HEK293T (cell line): ENCODE measurements around the gene PROB1.
"Not testable (repeated sequence)": the region's sequence is repeated elsewhere in the genome, so short reads cannot be mapped to it uniquely, and the experiment has no call there.

ENCODE experiments used
- CTCF ChIA-PET: fragments of 350-600 bp; formaldehyde crosslinking; extraction: SDS; loops from one replicate; lab custom pipeline; 2021; ENCODE audit warnings: antibody characterized with exemption, inconsistent platforms; lab: Yijun Ruan, JAX
- POLR2A ChIA-PET: fragments of 350-600 bp; formaldehyde crosslinking; extraction: SDS; loops from one replicate; lab custom pipeline; 2020; ENCODE audit warnings: antibody characterized with exemption, inconsistent platforms; lab: Yijun Ruan, JAX
- DNase-seq: peaks from one replicate; pipeline ENCODE4 v3.0.0; 2012; ENCODE audit warnings: mixed read lengths; ENCODE audit errors: extremely low spot score
- ARNT ChIP-seq: fragments of 450-650 bp; IDR thresholded peaks from 2 replicates; pipeline ENCODE4 v1.6.1; 2017; ENCODE audit warnings: mild to moderate bottlenecking
- BHLHE40 ChIP-seq: fragments of 450-650 bp; IDR thresholded peaks from 2 replicates; pipeline ENCODE4 v1.6.1; 2016; ENCODE audit warnings: mild to moderate bottlenecking, moderate library complexity, borderline replicate concordance
- CTBP1 ChIP-seq: fragments of 450-650 bp; IDR thresholded peaks from 2 replicates; pipeline ENCODE4 v1.6.1; 2016; ENCODE audit warnings: borderline replicate concordance
- ELF4 ChIP-seq: fragments of 450-650 bp; IDR thresholded peaks from 2 replicates; pipeline ENCODE4 v1.6.1; 2017; ENCODE audit warnings: antibody characterized with exemption
- FOXA1 ChIP-seq: fragments of 450-650 bp; IDR thresholded peaks from 2 replicates; pipeline ENCODE4 v1.6.1; 2016; ENCODE audit warnings: mild to moderate bottlenecking
- FOXK2 ChIP-seq: fragments of 450-650 bp; IDR thresholded peaks from 2 replicates; pipeline ENCODE4 v1.6.1; 2016; ENCODE audit warnings: mild to moderate bottlenecking
- FOXM1 ChIP-seq: fragments of 450-650 bp; IDR thresholded peaks from 2 replicates; pipeline ENCODE4 v1.6.1; 2017; ENCODE audit warnings: mild to moderate bottlenecking, borderline replicate concordance
- HDGF ChIP-seq: fragments of 450-650 bp; IDR thresholded peaks from 2 replicates; pipeline ENCODE4 v1.6.1; 2017; ENCODE audit warnings: antibody characterized with exemption, borderline replicate concordance
- L3MBTL2 ChIP-seq: fragments of 450-650 bp; conservative IDR thresholded peaks from 2 replicates; pipeline ENCODE4 v1.6.1; 2016; ENCODE audit warnings: mild to moderate bottlenecking
- LEF1 ChIP-seq: fragments of 450-650 bp; IDR thresholded peaks from 2 replicates; pipeline ENCODE4 v1.6.1; 2017; ENCODE audit warnings: mild to moderate bottlenecking, borderline replicate concordance
- NFRKB ChIP-seq: fragments of 450-650 bp; IDR thresholded peaks from 2 replicates; pipeline ENCODE4 v1.6.1; 2016; ENCODE audit warnings: mild to moderate bottlenecking, moderate library complexity
- SP1 ChIP-seq: fragments of 450-650 bp; IDR thresholded peaks from 2 replicates; pipeline ENCODE4 v1.6.1; 2017
- SUZ12 ChIP-seq: fragments of 450-650 bp; IDR thresholded peaks from 2 replicates; pipeline ENCODE4 v1.6.1; 2016; ENCODE audit warnings: mild to moderate bottlenecking
- TARDBP ChIP-seq: fragments of 450-650 bp; IDR thresholded peaks from 2 replicates; pipeline ENCODE4 v1.6.1; 2016
- ZNF384 ChIP-seq: fragments of 450-650 bp; IDR thresholded peaks from 2 replicates; pipeline ENCODE4 v1.6.1; 2016
- TF ChIP-seq, protein P1 (sequence below): fragments of 450-650 bp; IDR thresholded peaks from 2 replicates; pipeline ENCODE4 v1.6.1; 2016

The PROB1 gene

DNA sequence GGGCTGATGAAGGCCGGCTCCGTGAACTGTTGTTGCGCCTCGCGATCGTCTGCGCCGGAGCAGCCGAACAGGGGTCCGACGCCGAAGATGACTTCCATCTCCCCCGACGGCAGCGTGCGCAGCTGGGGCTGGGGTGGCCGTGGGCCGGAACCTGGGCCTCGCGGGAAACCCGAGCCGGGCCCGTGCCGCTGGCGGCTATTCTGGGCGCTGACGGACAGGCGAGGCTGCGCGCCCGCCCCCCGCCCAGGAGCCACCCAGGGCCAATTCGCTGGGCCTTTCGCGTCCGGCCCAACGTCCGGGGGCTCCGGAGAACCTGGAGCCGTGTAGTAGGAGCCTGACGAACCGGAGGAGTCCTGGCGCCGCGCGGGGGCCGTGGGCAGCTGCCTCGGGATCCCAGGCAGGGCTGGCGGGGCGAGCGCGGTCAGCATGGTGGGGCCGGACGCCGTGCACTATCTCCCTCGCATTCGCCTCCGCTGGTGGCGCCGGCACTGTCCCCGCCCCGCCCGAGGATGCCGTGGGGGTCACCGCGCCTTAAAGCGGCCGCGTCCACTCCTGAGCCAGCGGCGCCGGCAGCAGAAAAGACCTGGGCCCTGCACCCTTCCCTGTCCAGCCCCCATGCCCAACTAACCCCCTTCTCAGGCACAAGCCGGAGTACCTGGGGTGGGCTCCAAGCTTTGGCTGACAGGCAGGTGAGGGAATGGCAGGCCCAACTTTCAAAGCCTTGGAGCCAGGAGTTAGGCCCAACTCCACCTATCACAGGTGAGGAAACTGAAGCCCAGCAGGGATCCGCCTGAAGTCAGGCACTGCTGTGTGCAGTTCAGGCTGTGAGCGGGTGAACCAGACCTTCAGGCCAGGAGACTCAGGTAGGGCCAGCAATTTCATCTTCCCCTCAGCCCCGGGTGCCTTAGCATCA, at the start of gene PROB1:
PROB1 (minus strand) TSS at position 451 of the 913 bp plus-strand sequence; CDS start at position 428, 23 bp downstream.
- no peak for TF ChIP-seq FOXM1
- TF ChIP-seq TARDBP, result no peak
- no peak for TF ChIP-seq FOXA1
- no peak for TF ChIP-seq SP1
- no peak for TF ChIP-seq CTBP1
- no peak for TF ChIP-seq HDGF
- TF ChIP-seq ZNF384, result no peak
- TF ChIP-seq LEF1, result no peak
- POLR2A ChIA-PET, result no interaction called here
- CTCF ChIA-PET, result no interaction called here
- no peak for DNase-seq

- POLR2A ChIA-PET, result no interaction called here
- no peak for DNase-seq
- CTCF ChIA-PET, result interaction anchor here (1.2 kb wide), 1 partner anchor 21 kb away, joined by 3 read pairs; no protein-coding TSS in a partner anchor
- TF ChIP-seq, protein P1, sequence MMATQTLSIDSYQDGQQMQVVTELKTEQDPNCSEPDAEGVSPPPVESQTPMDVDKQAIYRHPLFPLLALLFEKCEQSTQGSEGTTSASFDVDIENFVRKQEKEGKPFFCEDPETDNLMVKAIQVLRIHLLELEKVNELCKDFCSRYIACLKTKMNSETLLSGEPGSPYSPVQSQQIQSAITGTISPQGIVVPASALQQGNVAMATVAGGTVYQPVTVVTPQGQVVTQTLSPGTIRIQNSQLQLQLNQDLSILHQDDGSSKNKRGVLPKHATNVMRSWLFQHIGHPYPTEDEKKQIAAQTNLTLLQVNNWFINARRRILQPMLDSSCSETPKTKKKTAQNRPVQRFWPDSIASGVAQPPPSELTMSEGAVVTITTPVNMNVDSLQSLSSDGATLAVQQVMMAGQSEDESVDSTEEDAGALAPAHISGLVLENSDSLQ, result no peak
- TF ChIP-seq HDGF (no peak), FOXK2 (no peak), BHLHE40 (no peak), SUZ12 (no peak), LEF1 (no peak)
Measured at GRCh38 chr5:139443831-139444453, 49.0 kb upstream of the PROB1 start.

GRCh38 chr5:139440416-139440815, 45.5 kb upstream of the PROB1 start:
- DNase-seq, result not testable (repeated sequence)
- ChIA-PET CTCF (interaction anchor here (0.9 kb wide), 1 partner anchor 79 kb away, joined by 3 read pairs; no protein-coding TSS in a partner anchor), POLR2A (interaction anchor here (1.2 kb wide), 1 partner anchor 238 kb away, joined by 3 read pairs; no protein-coding TSS in a partner anchor)

DNA sequence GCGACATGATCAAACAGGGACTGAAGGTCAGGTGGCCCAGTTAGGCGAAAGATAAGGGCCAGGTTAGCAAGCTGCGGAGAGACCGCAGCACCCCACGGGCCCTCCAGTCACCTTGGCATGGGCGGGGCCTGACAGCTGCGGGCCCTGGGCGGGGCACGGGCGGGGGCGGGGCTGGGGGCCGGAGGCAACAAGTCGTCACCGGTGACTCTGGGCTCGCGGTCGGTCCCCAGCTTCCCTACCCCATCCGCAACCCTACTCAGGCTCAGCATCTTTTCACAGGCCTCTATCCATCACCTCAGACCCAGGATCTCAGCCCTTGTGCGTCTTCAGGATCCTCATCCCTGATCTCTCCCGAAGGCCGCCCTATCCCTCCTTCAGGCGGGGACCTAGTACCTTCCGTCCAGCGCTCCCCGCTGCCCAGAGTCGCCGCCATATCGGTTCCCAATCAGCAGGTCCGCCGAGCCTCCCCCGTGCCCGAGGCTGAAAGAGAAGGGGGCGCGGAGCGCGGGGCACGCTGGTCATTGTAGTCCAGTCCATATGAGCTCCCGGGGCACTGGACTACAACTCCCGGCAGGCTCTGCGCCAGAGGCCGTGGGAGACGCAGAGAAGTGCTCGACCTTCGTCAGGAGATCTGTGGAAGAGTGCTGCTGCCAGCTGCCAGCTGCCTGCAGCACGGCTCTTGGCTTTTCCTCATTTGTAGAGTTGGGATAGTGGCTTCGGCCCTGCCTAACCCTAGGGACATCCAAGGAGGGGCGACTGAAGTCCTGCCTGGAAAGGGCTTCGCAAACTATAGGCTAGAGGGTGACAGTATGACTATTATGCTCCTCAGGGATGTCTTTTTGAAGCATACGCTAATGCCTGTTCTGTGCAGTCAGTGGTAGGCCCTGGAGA, 44.4 kb upstream of the PROB1 start, which contains the start of gene DNAJC18:
DNAJC18 (minus strand) TSS at position 513 of the 891 bp plus-strand sequence; CDS start at position 433, 80 bp downstream.
- ChIA-PET CTCF (interaction anchor here (0.5 to 1.5 kb wide), 4 partner anchors 14 to 1523 kb away, joined by 3 to 6 read pairs (median 4); no protein-coding TSS in a partner anchor), POLR2A (interaction anchor here (0.6 to 2.2 kb wide), 32 partner anchors 9 to 860 kb away, joined by 3 to 20 read pairs (median 4); partner anchors contain the start of genes ECSCR, SLC23A1, SMIM33 and STING1)
- DNase-seq, result peak; percentile 93
- TF ChIP-seq HDGF (no peak), SUZ12 (peak; percentile 75), LEF1 (no peak), L3MBTL2 (peak; percentile 48), BHLHE40 (no peak)

DNA sequence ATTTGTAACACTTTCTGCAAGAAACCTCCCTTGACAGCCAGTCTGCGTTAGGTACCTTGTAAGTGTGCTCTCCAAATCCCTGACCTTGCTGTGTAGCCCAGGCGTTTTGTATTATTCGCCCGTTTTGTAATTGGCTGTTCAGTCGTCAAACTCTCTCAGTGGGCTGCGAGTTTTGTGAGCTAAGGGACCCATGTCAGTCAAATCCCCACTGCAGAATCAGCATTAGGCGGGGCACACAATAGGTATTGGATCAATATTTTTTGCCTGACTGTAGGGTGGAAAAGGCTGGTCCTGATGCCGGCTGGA, 43.8 kb upstream of the PROB1 start:
- DNase-seq, result no peak
- TF ChIP-seq, protein P1, result peak; percentile 42; the same call in 1 of the 2 replicates
- TF ChIP-seq ZNF384, result no peak
- POLR2A ChIA-PET, result interaction anchor here (0.8 to 2.2 kb wide), 21 partner anchors 9 to 860 kb away, joined by 3 to 20 read pairs (median 4); partner anchors contain the start of genes STING1 and UBE2D2
- CTCF ChIA-PET, result interaction anchor here (0.5 to 1.5 kb wide), 3 partner anchors 13 to 1522 kb away, joined by 3 to 6 read pairs (median 4); no protein-coding TSS in a partner anchor

DNA sequence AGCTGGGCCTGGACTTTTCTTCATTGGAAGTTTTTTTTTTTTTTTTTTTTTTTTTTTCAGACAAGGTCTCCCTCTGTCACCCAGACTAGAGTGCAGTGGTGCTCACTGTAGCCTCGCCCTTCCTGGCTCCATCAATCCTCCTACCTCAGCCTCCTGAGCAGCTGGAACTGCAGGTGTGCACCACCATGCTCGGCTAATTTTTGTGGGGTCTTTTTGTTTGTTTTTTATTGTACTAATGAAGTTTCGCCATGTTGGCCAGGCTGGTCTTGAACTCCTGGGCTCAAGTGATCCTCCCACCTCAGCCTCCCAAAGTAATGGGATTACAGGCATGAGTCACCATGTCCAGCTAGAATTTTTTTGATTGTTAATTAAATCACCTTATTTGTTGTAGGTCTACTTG, 40.8 kb upstream of the PROB1 start:
- DNase-seq, result no peak
- ChIA-PET POLR2A (no interaction called here), CTCF (no interaction called here)
- TF ChIP-seq ZNF384 (peak; percentile 69), BHLHE40 (no peak)

GRCh38 chr5:139431706-139432105, 36.8 kb upstream of the PROB1 start:
- ChIA-PET POLR2A (no interaction called here), CTCF (no interaction called here)
- no peak for TF ChIP-seq FOXM1
- TF ChIP-seq FOXK2, result no peak
- no peak for TF ChIP-seq SP1
- TF ChIP-seq CTBP1, result no peak
- TF ChIP-seq ELF4, result no peak
- TF ChIP-seq SUZ12, result no peak
- TF ChIP-seq TARDBP, result no peak
- TF ChIP-seq LEF1, result no peak
- TF ChIP-seq, protein P1, result no peak
- no peak for TF ChIP-seq HDGF
- TF ChIP-seq FOXA1, result no peak
- TF ChIP-seq ARNT, result no peak
- TF ChIP-seq L3MBTL2, result no peak
- no peak for TF ChIP-seq NFRKB
- TF ChIP-seq BHLHE40, result no peak
- no peak for TF ChIP-seq ZNF384
- no peak for DNase-seq
